Measurements from ENCODE around the gene FPR3. TPM values are rescaled to one million over a fixed set of nuclear protein-coding genes. Genes with fewer than 3 reads are reported as not detected.

FPR3 gene
- total and polyA plus RNA-seq, 9 of the 15 experiments (the other 6 are each of a cell fraction or from before 2014, with no cell fraction given): 0.08 to 0.51 (median 0.22) TPM; not detected in 1

GRCh38 chr19:51807111-51807701 lies 12.2 kb downstream of the FPR3 start (continued):
- TF ChIP-seq, protein P1, sequence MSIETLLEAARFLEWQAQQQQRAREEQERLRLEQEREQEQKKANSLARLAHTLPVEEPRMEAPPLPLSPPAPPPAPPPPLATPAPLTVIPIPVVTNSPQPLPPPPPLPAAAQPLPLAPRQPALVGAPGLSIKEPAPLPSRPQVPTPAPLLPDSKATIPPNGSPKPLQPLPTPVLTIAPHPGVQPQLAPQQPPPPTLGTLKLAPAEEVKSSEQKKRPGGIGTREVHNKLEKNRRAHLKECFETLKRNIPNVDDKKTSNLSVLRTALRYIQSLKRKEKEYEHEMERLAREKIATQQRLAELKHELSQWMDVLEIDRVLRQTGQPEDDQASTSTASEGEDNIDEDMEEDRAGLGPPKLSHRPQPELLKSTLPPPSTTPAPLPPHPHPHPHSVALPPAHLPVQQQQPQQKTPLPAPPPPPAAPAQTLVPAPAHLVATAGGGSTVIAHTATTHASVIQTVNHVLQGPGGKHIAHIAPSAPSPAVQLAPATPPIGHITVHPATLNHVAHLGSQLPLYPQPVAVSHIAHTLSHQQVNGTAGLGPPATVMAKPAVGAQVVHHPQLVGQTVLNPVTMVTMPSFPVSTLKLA (conservative IDR thresholded peaks at IDR 0.05): peak in 1 of 2 experiments; percentile 53; a peak in 1 of 4 replicates
- TF ChIP-seq ARID3B (CRISPR knock-in tag; IDR thresholded peaks at IDR 0.05; ENCODE audit: borderline replicate concordance): no peak
- TF ChIP-seq KHSRP (IDR thresholded peaks at IDR 0.05): no peak
- no peak for TF ChIP-seq MTA2 (IDR thresholded peaks at IDR 0.05; ENCODE audit: low read depth)
- TF ChIP-seq ARHGAP35 (IDR thresholded peaks at IDR 0.05; ENCODE audit: partially characterized antibody): no peak
- TF ChIP-seq, protein P2, sequence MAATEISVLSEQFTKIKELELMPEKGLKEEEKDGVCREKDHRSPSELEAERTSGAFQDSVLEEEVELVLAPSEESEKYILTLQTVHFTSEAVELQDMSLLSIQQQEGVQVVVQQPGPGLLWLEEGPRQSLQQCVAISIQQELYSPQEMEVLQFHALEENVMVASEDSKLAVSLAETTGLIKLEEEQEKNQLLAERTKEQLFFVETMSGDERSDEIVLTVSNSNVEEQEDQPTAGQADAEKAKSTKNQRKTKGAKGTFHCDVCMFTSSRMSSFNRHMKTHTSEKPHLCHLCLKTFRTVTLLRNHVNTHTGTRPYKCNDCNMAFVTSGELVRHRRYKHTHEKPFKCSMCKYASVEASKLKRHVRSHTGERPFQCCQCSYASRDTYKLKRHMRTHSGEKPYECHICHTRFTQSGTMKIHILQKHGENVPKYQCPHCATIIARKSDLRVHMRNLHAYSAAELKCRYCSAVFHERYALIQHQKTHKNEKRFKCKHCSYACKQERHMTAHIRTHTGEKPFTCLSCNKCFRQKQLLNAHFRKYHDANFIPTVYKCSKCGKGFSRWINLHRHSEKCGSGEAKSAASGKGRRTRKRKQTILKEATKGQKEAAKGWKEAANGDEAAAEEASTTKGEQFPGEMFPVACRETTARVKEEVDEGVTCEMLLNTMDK (IDR thresholded peaks at IDR 0.05; ENCODE audit: borderline replicate concordance, insufficient read depth, low read depth, low read length, poor library complexity, severe bottlenecking): no peak
- TF ChIP-seq HNRNPL (IDR thresholded peaks at IDR 0.05; ENCODE audit: low read depth, low read length): no peak
- no peak for TF ChIP-seq TBP (optimal IDR thresholded peaks at IDR 0.05; ENCODE audit: low read depth, low read length)
- no peak for TF ChIP-seq SMAD1 (IDR thresholded peaks at IDR 0.05; ENCODE audit: low read depth, low read length, partially characterized antibody)
- peak in 1 of 2 experiments; percentile 48; a peak in 2 of 4 replicates for TF ChIP-seq HDAC1 (IDR thresholded peaks at IDR 0.05)
- TF ChIP-seq L3MBTL2 (IDR thresholded peaks at IDR 0.05): peak; percentile 75
- no peak for TF ChIP-seq ZNF121 (CRISPR knock-in tag; conservative IDR thresholded peaks at IDR 0.05)
- TF ChIP-seq MLLT1 (IDR thresholded peaks at IDR 0.05): no peak
- TF ChIP-seq STAG1 (CRISPR knock-in tag; IDR thresholded peaks at IDR 0.05; ENCODE audit: borderline replicate concordance): no peak
- TF ChIP-seq RFX5 (IDR thresholded peaks at IDR 0.05; ENCODE audit: low read depth, low read length): no peak
- no peak for TF ChIP-seq KAT2B (IDR thresholded peaks at IDR 0.05; ENCODE audit: low read depth, low read length)
- TF ChIP-seq YY1 (IDR thresholded peaks at IDR 0.05; ENCODE audit: borderline replicate concordance in 1 of 3, control insufficient read depth in 1 of 3, extremely low read depth in 1 of 3, insufficient read depth in 3 of 3, insufficient read length in 1 of 3, insufficient replicate concordance in 2 of 3, low read depth in 1 of 3, low read length in 2 of 3): no peak
- no peak for TF ChIP-seq MXI1 (IDR thresholded peaks at IDR 0.05; ENCODE audit: low read depth, low read length)
